Hepatic stellate cell (primary cell): ENCODE data around the gene NPY1R.

Experiments used
- DNase-seq: peaks from one replicate; pipeline ENCODE4 v3.0.0; 2011; ENCODE audit warnings: low spot score

NPY1R gene

GRCh38 chr4:163332526-163333406 is at the start of gene NPY1R:
NPY1R (minus strand) TSS chr4:163332596; CDS start chr4:163326554, 6,042 bp downstream.
- peak; percentile 69 for DNase-seq

DNA sequence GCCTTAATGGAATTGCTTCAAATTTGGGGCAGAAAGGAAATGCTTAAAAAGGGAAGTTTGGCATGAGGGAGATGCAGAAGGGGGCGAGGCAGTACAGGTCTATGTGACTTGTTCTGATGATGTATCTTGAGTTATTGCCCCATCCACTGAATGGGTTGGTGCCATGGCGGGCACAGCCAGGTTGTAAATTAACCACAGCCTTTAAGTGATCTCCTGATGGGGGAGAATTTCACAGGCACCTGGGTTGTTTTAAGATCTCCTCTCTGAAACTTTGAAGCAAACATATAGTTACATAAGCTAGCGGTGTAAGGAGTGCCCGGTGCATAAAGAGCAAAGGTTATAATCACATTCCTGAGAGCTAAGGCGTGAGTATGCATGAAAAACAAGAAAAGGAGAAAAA is 48.3 kb upstream of the NPY1R start:
- DNase-seq: no peak

DNA sequence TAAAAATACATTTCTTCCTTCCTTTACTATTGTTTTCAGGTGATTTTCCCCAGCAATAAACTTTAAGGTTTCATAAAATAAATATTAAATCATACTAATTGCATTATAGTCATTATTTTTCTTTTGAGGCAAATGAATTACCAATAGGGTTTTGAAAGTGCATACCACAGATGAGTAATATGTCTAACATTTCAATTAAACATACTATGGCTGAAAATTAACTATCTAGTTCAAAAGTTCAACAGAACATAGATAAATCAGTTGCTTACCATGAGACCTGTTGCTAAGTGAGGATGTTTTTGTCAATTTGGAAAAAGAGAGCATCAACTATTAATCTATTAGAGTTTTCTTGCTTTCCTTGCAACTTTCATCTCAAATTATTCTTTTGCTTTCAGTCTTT is 46.3 kb upstream of the NPY1R start:
- DNase-seq: no peak

- no peak for DNase-seq
Measured at GRCh38 chr4:163372029-163372428, 39.6 kb upstream of the NPY1R start.

- DNase-seq: no peak
Measured at GRCh38 chr4:163367651-163368050, 35.3 kb upstream of the NPY1R start.

DNA sequence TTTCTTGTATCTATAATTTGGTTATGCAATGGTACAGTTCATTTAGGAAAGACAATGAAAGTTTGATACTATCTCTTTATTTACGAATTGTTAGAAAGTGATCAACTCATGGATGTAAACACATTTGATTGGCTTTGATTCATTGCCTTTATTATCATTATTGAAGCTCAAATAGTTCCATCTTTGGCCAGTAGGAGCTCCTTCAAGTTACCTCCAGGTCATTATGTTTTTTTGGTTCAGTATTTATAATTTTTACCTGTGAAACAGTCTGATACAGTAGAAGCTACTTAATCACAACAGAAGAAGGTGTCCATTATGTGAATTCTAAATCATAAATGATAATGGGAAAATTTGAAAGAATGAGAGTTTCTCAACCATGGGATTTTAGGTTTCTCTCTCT is 23.7 kb upstream of the NPY1R start:
- no peak for DNase-seq

GRCh38 chr4:163353054-163353453 is 20.7 kb upstream of the NPY1R start:
- DNase-seq: no peak

- no peak for DNase-seq
Measured at GRCh38 chr4:163350672-163351071, 18.3 kb upstream of the NPY1R start.

GRCh38 chr4:163344147-163345125 is 12.0 kb upstream of the NPY1R start:
- peak; percentile 5 for DNase-seq

- no peak for DNase-seq
Measured at GRCh38 chr4:163343604-163344146, 11.3 kb upstream of the NPY1R start, which contains the start of gene NPY5R. NPY5R (plus strand) TSS chr4:163343892; CDS start chr4:163350274, 6,382 bp downstream.

GRCh38 chr4:163335384-163335783 is 3.0 kb upstream of the NPY1R start:
- DNase-seq: no peak

- DNase-seq: peak; percentile 41
Measured at GRCh38 chr4:163331629-163332376, 593 bp downstream of the NPY1R start.

DNA sequence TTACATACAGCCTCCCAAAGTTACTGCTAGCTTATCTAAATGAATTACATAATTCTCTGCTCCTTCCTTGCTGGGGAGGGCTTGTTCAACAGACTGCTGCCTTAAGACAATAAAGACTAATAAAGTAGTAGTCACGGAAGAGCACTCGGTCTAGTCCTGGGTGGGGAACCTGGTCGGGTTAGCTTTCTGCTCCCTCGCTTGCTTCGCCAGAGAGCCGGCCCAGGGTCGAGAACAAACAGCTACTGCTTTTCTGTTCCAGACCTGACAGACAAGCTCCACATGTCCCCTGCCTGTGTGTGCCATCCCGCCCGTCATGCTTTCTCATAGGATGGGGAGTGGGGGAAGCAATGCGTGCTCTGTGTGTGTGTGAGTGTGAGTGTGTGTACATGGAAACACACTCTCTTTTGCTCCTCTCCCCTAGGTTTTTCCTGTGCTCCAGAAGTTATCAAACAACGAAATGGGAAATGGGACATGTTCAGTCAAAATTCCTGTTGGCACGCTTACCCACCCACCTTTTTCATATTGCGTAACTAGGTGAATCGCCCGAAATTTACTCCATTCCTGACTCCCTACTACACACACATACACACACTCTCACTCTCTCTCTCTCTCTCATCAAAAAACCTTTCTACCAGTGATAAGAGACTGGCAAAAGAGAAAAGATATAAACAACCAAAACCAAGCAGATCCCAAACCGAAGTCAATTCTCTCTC is 1.3 kb downstream of the NPY1R start:
- DNase-seq: no peak

DNA sequence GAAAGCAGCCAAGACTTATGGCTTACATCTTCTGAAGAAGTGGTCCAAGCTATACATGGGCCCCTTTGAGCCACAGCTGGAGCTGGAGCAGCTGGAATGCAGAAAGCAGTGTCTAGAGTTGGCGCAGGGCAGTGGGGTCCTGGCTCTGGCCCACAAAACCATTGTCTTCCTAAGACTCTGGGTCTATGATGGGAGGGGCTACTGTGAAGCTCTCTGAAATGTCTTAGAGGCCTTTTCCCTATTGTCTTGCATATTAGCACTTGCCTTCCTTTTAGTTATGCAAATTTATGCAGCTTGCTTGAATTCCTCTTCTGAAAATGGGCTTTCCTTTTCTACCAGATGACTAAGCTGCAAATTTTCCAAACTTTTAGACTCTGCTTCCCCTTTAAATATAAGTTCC is 15.3 kb downstream of the NPY1R start:
- no peak for DNase-seq

- no peak for DNase-seq
Measured at GRCh38 chr4:163309466-163309865, 22.9 kb downstream of the NPY1R start.

DNA sequence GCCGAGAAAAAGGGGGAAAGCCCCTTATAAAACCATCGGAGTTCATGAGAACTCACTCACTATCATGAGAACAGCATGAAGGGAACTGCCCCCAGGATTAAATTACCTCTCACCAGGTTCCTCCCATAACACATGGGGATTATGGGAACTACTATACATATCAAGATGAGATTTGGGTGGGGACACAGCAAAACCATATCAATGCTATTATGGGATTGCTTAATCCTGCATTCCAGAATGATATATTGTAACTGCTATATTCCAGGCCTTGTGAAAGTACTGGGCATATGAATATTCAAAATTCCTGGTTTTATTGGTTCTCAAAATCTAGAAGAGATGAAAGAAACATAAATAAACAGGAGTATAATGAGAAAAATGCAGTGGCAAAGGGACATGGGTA is 29.3 kb downstream of the NPY1R start:
- no peak for DNase-seq

DNA sequence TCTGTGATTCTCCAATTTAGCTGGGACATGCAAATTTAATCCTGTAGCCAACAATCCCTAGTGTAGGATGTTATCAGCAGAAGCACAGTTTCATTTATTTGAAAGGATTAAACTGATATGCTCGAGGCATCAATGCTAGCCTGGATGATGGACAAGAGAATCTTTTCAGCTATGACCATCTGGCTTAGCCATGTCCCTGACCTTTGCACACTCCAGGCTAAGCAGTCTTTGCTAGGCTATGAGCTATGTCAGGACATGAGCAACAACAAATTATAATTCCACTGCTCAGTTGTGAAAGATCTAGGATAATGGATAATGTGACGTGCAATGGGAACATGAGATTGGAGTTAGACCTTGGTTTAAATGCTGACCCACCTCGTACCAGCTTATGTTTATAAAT is 32.0 kb downstream of the NPY1R start:
- no peak for DNase-seq

DNA sequence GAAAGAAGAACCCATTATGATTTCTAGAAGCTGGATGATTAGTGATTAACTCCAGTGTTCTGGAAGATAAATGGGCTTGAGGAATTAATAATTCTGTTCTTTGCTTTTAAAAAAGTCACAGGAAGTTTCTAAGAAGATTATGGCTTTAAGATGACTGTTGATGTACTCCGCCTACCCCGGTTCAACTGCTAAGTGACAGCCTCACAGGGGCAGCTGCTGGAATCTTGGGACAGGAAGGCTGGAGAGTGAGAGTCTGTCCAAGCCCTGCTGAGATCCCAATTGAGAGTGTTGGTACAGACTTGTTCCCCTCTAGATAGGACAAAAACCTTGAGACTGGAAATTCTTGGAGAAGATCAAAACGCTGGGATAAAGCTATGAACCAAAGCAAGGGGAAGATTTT is 37.3 kb downstream of the NPY1R start:
- DNase-seq: no peak

GRCh38 chr4:163284304-163284703 is 48.1 kb downstream of the NPY1R start:
- no peak for DNase-seq

- DNase-seq: no peak
Measured at GRCh38 chr4:163280703-163281519, 51.5 kb downstream of the NPY1R start.
